Left forelimb (tissue), 1 donor: ENCODE data around the gene NIPSNAP3A.
"Not testable (repeated sequence)": the region's sequence is repeated elsewhere in the genome, so short reads cannot be mapped to it uniquely, and the experiment has no call there.

Source experiments
- DNase-seq: peaks from one replicate; pipeline ENCODE4 v3.0.0-alpha.2; 2018; ENCODE audit warnings: low spot score

The NIPSNAP3A gene

GRCh38 chr9:104747565-104748358 lies at the start of gene NIPSNAP3A:
Gene NIPSNAP3A (plus strand): TSS chr9:104747683. CDS start chr9:104747793, 110 bp downstream.
- DNase-seq, result peak; percentile 94

DNA sequence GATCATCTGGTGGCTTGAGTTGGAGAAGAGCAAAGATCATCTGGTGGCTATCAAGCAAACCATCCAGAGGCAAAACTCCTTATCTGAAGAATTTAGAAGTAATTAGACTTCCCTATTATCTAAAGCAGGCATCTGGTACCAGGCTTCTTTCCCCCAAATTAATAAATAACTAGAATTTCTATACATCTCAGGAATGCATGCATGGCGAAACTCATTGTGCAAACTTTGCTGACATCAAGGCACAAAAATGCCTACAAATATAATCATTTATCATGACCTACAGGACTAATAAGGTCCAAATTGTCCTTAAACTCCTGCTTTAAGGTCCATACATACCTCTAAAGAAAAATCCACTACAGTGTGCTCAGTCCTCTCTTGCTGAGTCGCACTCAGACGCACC lies 47.2 kb upstream of the NIPSNAP3A start:
- DNase-seq, result no peak

DNA sequence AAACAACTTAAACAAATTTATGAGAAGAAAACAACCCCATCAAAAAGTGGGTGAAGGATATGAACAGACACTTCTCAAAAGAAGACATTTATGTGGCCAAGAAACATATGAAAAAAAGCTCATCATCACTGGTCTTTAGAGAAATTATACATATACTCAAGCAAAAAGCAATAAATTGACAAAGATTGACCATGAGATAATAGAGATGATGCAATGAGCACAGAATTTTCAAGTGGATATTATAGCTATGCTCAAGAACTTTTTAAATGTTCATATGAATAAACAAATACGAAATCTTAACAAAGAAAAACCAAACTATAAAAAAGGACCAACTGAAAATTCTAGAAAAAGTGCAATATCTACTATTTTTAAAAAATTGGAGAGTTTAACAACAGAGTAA lies 38.7 kb upstream of the NIPSNAP3A start:
- not testable (repeated sequence) for DNase-seq

- DNase-seq, result no peak
Measured at GRCh38 chr9:104711604-104712003, 35.9 kb upstream of the NIPSNAP3A start.

GRCh38 chr9:104725014-104725413 lies 22.5 kb upstream of the NIPSNAP3A start:
- DNase-seq, result no peak

DNA sequence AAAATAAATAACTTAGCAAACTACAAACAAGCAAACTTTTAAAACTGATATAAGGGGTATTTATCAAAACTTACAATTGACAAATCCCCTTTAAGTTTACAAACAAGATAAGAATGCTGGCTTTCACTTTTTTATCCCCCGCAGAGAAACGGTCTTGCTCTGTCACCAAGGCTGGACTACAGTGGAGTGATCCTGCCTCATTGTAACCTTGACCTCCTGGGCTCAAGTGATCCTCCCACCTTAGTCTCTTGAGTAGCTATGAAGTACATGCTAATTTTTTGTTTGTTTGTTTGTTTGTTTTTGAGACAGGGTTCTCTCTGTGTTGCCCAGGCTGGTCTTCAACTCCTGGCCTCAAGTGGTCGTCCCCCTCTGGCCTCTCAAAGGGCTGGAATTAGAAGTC lies 9.0 kb upstream of the NIPSNAP3A start:
- DNase-seq, result no peak

GRCh38 chr9:104740621-104741020 lies 6.9 kb upstream of the NIPSNAP3A start:
- DNase-seq, result no peak

- no peak for DNase-seq
Measured at GRCh38 chr9:104743376-104743985, 4.0 kb upstream of the NIPSNAP3A start.

GRCh38 chr9:104745852-104746251 lies 1.6 kb upstream of the NIPSNAP3A start:
- DNase-seq, result no peak

- DNase-seq, result no peak
Measured at GRCh38 chr9:104746285-104746684, 1.2 kb upstream of the NIPSNAP3A start.

GRCh38 chr9:104746798-104747197 lies 685 bp upstream of the NIPSNAP3A start:
- no peak for DNase-seq

DNA sequence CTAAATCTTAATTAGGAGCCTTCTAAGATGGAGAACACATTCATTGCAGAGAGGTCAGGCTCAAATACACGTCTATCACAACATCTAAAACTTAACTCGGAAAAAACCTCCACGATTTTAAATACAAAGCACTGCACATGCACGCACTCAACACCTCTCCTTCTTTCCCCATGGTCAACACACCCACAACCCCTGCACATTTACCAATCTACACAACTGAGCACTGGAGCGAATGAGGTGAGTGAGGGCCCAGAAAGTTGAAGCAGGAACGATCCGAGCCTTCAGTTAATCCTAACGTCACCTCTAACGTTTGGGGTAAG lies 278 bp upstream of the NIPSNAP3A start:
- no peak for DNase-seq

GRCh38 chr9:104748359-104749031 lies 1.0 kb downstream of the NIPSNAP3A start:
- DNase-seq, result no peak

GRCh38 chr9:104750185-104750767 lies 2.8 kb downstream of the NIPSNAP3A start:
- no peak for DNase-seq

GRCh38 chr9:104758974-104759373 lies 11.5 kb downstream of the NIPSNAP3A start:
- no peak for DNase-seq

DNA sequence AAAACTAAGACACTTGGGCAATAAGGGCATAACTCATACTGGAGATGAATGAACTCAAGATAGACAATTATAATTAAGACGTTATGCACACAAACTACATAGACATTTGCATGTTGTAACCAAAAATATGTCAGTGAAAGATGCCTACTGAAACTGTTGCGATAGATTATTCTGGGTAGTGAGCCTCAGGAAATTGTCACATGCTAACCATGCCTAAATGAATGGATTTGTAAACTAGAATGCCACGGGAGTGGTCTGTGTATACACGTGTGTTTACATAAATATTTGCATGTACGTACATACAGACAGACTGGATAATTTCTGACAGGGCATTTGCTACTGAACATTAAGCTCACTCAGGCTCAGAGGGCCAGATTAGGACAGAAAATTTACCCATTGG lies 17.7 kb downstream of the NIPSNAP3A start:
- no peak for DNase-seq

- DNase-seq, result no peak
Measured at GRCh38 chr9:104766025-104766424, 18.5 kb downstream of the NIPSNAP3A start.

DNA sequence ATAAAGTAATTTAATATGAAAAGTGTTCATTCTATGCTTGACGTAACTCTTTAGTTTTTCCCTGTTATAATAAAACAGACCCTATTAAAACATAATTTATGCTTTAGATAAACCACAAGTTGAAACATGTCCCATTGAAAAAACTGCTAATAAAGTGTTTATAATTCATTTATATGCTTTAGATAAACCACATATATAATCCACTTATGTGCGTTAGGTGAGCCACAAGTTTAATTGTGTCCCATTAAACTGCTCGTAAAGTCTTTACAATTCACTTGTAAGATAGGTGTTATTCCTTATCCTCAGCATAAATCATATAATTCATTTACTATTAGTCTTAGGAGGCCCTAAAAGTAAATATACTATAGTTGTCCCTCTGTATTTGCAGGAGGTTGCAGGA lies 20.0 kb downstream of the NIPSNAP3A start:
- DNase-seq, result no peak

DNA sequence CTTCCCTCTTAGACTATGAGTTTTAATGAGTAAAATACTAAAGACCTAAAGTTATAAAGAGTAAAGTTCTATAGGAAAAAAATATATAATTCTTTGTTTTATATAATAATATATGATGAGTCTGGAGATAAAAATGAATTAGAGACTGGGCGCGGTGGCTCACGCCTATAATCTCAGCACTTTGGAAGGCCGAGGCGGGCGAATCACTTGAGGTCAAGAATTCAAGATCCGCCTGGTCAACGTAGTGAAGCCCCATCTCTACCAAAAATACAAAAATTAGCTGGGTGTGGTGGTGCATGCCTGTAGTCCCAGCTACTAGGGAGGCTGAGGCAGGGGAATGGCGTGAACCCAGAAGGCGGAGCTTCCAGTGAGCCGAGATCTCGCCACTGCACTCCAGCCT lies 21.5 kb downstream of the NIPSNAP3A start:
- DNase-seq, result not testable (repeated sequence)

- DNase-seq, result no peak
Measured at GRCh38 chr9:104769655-104770054, 22.2 kb downstream of the NIPSNAP3A start.

DNA sequence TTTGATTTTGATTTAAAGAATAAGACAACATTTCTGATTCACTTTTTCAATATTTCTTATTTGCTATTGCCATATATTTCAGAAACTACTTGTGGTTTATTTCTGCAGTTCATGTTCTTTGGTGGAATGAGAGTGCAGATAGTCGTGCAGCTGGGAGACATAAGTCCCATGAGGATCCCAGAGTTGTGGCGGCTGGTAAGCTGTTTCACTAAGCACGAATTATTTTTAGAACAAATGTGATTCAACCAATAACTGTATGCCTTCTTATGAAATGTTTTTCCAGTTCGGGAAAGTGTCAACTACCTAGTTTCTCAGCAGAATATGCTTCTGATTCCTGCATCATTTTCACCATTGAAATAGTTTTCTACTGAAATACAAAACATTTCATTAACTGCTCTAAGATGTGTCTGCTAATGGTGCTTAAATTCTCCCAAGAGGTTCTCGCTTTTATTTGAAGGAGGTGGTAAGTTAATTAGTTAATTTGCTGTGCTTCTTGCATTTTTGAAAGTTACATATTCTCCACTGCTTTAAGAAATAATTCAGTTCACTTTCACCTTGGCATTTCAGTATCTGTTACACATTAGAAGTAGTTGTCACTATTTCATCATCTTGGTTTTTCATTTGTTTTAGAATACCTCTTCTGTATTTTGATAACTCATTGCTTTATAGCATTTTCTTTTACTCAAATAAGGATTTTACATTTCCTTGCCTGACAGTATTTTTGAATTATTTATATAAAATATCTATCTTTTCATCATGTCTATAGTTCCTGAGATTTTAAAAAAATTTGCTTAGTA lies 25.4 kb downstream of the NIPSNAP3A start:
- DNase-seq, result no peak

- no peak for DNase-seq
Measured at GRCh38 chr9:104774132-104774531, 26.6 kb downstream of the NIPSNAP3A start.
